ENCODE results near the gene CLDN19. TPM values are rescaled to one million over a fixed set of nuclear protein-coding genes. Genes with fewer than 3 reads are reported as not detected.

The CLDN19 gene
- total and polyA plus RNA-seq, 2 of the 8 experiments (the other 6 are each of a cell fraction or from before 2014, with no cell fraction given) = 9.7 to 17.2 TPM

- TF ChIP-seq ZNF274 (IDR thresholded peaks at IDR 0.05; ENCODE audit: borderline replicate concordance, extremely low read depth, low read length) = no peak
- TF ChIP-seq CHD7 (IDR thresholded peaks at IDR 0.05; ENCODE audit: insufficient replicate concordance, low read length) = no peak
Measured at GRCh38 chr1:42765832-42766740, 26.1 kb upstream of the CLDN19 start (continued).

All from H1 (cell line).